ENCODE measurements around the gene FLT3LG.
"Not testable (repeated sequence)": the region's sequence is repeated elsewhere in the genome, so short reads cannot be mapped to it uniquely, and the experiment has no call there.

Gene FLT3LG

DNA sequence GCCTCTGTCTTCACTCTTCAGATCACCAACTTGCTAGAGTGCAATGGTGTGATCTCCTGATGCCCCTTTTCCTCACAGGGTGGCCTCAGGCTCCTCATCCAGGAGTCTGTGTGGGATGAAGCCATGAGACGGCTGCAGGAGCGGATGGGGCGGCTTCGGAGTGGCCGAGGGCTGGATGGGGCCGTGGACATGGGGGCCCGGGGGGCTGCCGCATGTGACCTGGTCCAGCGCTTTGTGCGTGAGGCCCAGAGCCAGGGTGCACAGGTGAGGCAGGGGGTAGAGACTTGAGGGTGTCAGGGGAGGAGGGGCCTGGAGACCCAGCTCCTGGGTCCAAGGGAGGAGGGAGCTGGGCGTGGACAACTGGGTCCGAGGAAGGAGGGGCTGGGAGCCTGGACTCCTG is 11.5 kb upstream of the FLT3LG start:
- H3K4me1 ChIP-seq (ENCODE audit: control insufficient read depth, insufficient read depth, low read length), result no peaks in the 10 kb centered on the region
- DNase-seq (ENCODE audit: low read depth, low spot score), result no peak
- no peaks in the 10 kb centered on the region for H3K27me3 ChIP-seq (ENCODE audit: control insufficient read depth, insufficient read depth, low read length)

DNA sequence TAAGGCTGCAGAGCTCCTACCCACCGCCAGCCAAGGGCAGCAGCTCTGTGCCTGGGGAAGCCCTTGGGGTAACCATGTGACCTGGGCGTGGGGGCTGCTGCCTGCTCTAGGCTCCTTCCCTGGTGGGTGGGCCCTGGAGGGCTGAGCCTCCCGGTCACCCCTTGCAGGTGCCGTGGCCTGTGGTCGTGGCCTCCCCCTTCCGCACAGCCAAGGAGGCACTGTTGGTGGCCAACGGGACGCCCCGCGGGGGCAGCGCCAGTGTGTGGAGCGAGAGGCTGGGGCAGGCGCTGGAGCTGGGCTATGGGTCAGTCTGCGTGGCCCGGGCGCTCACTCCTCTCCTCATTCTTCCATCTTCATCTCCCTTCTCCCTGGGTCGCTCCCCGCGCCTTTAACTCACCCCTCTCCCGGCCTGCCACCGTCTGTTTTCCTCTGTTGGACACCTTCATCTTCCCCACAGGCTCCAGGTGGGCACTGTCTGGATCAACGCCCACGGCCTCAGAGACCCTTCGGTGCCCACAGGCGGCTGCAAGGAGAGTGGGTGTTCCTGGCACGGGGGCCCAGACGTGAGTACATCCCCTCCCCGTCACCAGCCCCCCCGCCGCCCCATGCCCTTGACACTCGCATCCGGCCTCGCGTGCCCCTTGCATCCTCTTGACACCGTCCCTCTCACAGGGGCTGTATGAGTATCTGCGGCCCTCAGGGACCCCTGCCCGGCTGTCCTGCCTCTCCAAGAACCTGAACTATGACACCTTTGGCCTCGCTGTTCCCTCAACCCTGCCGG is 9.9 kb upstream of the FLT3LG start:
- H3K27me3 ChIP-seq (ENCODE audit: control insufficient read depth, insufficient read depth, low read length), result no peaks in the 10 kb centered on the region
- DNase-seq (ENCODE audit: low read depth, low spot score), result no peak
- H3K27ac ChIP-seq (ENCODE audit: low read length), result no peak overlapping the region
- WGBS (ENCODE audit: insufficient coverage, insufficient read length), result no CpG with 5 or more reads among the region's 39 CpGs
- no peak overlapping the region for H3K4me3 ChIP-seq (ENCODE audit: low read length)
- H3K4me1 ChIP-seq (ENCODE audit: control insufficient read depth, insufficient read depth, low read length), result no peaks in the 10 kb centered on the region
- H3K9me3 ChIP-seq (ENCODE audit: control insufficient read depth, insufficient read depth, low read length), result no peaks in the 10 kb centered on the region
- peaks cover 10% of the 10 kb centered on the region for H3K36me3 ChIP-seq (ENCODE audit: control insufficient read depth, insufficient read depth, low read length)

More for the DNA sequence above, 11.5 kb upstream of the FLT3LG start:
- Histone ChIP-seq H3K9me3 (ENCODE audit: control insufficient read depth, insufficient read depth, low read length) (no peaks in the 10 kb centered on the region), H3K27ac (ENCODE audit: low read length) (no peak overlapping the region), H3K4me3 (ENCODE audit: low read length) (no peak overlapping the region), H3K36me3 (ENCODE audit: control insufficient read depth, insufficient read depth, low read length) (peaks cover 10% of the 10 kb centered on the region)
- WGBS (ENCODE audit: insufficient coverage, insufficient read length), result no CpG with 5 or more reads among the region's 12 CpGs

DNA sequence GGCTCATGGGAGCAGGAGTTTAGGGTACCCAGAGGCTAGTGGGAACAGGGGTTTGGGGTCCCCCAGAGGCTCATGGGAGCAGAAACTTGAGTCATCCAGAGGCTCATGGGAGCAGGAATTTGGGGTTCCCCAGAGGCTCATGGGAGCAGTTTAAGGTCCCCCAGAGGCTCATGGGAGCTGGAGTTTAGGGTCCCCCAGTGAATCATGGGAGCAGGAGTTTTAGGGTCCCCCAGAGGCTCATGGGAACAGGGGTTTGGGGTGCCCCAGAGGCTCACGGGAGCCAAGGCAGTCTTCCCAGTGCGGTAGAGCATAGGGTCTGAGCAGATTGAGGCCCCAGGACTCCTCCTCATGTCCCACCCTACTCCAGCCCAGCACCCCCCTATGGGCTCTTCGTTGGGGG is 8.6 kb upstream of the FLT3LG start:
- DNase-seq (ENCODE audit: low read depth, low spot score), result no peak
- Histone ChIP-seq H3K4me1 (ENCODE audit: control insufficient read depth, insufficient read depth, low read length) (no peaks in the 10 kb centered on the region), H3K27ac (ENCODE audit: low read length) (no peak overlapping the region), H3K4me3 (ENCODE audit: low read length) (no peak overlapping the region; the same call in 1 of the 2 replicates), H3K9me3 (ENCODE audit: control insufficient read depth, insufficient read depth, low read length) (no peaks in the 10 kb centered on the region), H3K27me3 (ENCODE audit: control insufficient read depth, insufficient read depth, low read length) (no peaks in the 10 kb centered on the region), H3K36me3 (ENCODE audit: control insufficient read depth, insufficient read depth, low read length) (peaks cover 12% of the 10 kb centered on the region)
- WGBS (ENCODE audit: insufficient coverage, insufficient read length), result no CpG with 5 or more reads among the region's 3 CpGs

DNA sequence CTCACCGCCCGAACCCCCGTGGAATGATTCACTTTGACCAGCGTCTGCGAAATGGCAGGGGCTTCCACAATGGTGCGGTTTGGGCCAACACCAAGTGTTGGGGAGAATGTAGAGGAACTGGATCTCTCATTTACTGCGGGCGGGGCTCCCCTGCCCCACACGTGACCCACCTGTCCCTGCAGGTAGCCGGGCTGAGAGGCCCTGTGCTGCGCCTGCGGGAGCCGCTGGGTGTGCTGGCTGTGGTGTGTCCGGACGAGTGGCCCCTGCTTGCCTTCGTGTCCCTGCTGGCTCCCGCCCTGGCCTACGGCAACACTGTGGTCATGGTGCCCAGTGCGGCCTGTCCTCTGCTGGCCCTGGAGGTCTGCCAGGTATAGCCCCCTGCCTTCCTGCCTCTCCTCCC is 5.8 kb upstream of the FLT3LG start:
- no peaks in the 10 kb centered on the region for H3K9me3 ChIP-seq (ENCODE audit: control insufficient read depth, insufficient read depth, low read length)
- H3K4me1 ChIP-seq (ENCODE audit: control insufficient read depth, insufficient read depth, low read length), result no peaks in the 10 kb centered on the region
- peaks cover 12% of the 10 kb centered on the region for H3K36me3 ChIP-seq (ENCODE audit: control insufficient read depth, insufficient read depth, low read length)
- H3K4me3 ChIP-seq (ENCODE audit: low read length), result no peak overlapping the region
- no CpG with 5 or more reads among the region's 19 CpGs for WGBS (ENCODE audit: insufficient coverage, insufficient read length)
- no peak overlapping the region for H3K27ac ChIP-seq (ENCODE audit: low read length)
- H3K27me3 ChIP-seq (ENCODE audit: control insufficient read depth, insufficient read depth, low read length), result no peaks in the 10 kb centered on the region
- no peak for DNase-seq (ENCODE audit: low read depth, low spot score)

DNA sequence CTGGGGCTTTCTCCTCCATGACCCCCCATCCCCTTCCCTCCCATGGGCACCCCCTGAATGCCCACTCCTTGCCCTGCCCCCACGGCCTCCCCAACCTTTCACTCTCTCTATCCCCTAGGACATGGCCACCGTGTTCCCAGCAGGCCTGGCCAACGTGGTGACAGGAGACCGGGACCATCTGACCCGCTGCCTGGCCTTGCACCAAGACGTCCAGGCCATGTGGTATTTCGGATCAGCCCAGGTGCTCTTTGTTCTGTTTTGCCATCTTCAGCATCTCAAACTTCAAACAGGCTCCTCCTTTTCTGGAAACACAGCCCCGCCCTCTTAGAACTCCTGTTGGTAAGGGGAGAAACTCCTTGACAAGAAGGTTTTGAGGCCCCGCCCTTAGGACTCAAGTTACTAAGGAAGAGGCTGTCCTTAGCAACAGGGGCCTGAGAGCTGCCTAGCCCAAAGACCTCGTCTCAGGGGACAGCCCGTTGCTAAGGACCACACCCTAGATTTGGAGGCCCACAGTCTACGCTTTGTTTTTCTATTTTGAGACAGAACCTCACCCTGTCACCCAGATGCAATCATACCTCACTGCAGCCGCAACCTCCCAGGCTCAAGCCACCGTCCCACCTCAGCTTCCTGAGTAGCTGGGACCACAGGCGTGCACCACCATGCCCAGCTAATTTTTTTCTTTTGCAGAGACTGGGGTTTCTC is 5.1 kb upstream of the FLT3LG start:
- WGBS (ENCODE audit: insufficient coverage, insufficient read length), result no CpG with 5 or more reads among the region's 15 CpGs
- no peak overlapping the region for H3K27ac ChIP-seq (ENCODE audit: low read length)
- H3K9me3 ChIP-seq (ENCODE audit: control insufficient read depth, insufficient read depth, low read length), result no peaks in the 10 kb centered on the region
- no peaks in the 10 kb centered on the region for H3K4me1 ChIP-seq (ENCODE audit: control insufficient read depth, insufficient read depth, low read length)
- H3K36me3 ChIP-seq (ENCODE audit: control insufficient read depth, insufficient read depth, low read length), result peaks cover 11% of the 10 kb centered on the region
- peak; percentile 82 for DNase-seq (ENCODE audit: low read depth, low spot score)
- H3K27me3 ChIP-seq (ENCODE audit: control insufficient read depth, insufficient read depth, low read length), result no peaks in the 10 kb centered on the region
- no peak overlapping the region for H3K4me3 ChIP-seq (ENCODE audit: low read length)

DNA sequence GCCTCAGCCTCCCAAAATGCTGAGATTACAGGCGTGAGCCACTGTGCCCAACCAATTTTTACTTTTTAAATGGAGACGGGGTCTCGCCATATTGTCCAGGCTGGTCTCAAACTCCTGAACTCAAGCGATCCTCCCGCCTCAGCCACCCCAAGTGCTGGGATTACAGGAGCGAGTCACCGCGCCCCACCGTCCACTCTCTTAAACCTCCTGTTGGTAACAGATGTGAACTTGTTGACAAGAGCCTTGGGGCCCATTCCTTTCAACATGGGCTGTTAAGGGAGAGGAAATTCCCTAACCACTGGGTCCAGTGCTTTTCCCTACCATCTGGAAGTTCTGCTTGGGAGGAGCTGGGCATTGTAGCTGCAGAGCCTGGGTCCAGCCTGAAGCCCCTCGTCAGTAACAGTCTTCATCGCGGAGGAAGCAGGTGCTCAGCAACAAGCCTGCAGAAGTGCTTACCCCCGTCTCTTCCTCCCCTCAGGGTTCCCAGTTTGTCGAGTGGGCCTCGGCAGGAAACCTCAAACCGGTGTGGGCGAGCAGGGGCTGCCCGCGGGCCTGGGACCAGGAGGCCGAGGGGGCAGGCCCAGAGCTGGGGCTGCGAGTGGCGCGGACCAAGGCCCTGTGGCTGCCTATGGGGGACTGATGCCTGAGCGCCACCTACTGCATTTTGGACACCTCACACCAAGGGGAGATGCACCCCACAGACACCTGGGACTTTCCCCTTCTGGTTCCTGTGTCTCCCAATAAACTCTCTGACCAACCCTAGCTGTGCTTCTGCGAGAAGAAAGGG is 4.0 kb upstream of the FLT3LG start:
- WGBS (ENCODE audit: insufficient coverage, insufficient read length), result no CpG with 5 or more reads among the region's 25 CpGs
- H3K9me3 ChIP-seq (ENCODE audit: control insufficient read depth, insufficient read depth, low read length), result no peaks in the 10 kb centered on the region
- no peak overlapping the region for H3K27ac ChIP-seq (ENCODE audit: low read length)
- H3K27me3 ChIP-seq (ENCODE audit: control insufficient read depth, insufficient read depth, low read length), result no peaks in the 10 kb centered on the region
- H3K36me3 ChIP-seq (ENCODE audit: control insufficient read depth, insufficient read depth, low read length), result peaks cover 10% of the 10 kb centered on the region
- no peaks in the 10 kb centered on the region for H3K4me1 ChIP-seq (ENCODE audit: control insufficient read depth, insufficient read depth, low read length)
- no peak for DNase-seq (ENCODE audit: low read depth, low spot score)
- no peak overlapping the region for H3K4me3 ChIP-seq (ENCODE audit: low read length)

DNA sequence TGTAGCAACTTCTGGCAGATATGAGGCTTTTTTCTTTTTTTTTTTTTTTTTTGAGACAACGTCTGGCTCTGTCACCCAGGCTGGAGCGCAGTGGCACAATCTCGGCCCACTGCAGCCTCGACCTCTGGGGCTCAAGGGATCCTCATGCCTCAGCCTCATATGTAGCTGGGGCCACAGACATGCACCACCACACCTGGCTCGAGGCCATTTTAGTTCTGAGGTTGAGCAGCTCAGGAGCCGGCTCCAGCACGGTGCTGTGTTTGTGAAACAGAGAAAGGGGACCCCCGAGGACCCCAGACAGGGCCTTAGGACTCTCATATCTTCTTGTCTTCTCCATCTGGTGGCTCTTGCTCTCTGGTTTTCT is 3.4 kb upstream of the FLT3LG start:
- Histone ChIP-seq H3K36me3 (ENCODE audit: control insufficient read depth, insufficient read depth, low read length) (peaks cover 8% of the 10 kb centered on the region), H3K9me3 (ENCODE audit: control insufficient read depth, insufficient read depth, low read length) (no peaks in the 10 kb centered on the region), H3K27ac (ENCODE audit: low read length) (no peak overlapping the region), H3K27me3 (ENCODE audit: control insufficient read depth, insufficient read depth, low read length) (no peaks in the 10 kb centered on the region), H3K4me3 (ENCODE audit: low read length) (no peak overlapping the region), H3K4me1 (ENCODE audit: control insufficient read depth, insufficient read depth, low read length) (no peaks in the 10 kb centered on the region)
- no CpG with 5 or more reads among the region's 8 CpGs for WGBS (ENCODE audit: insufficient coverage, insufficient read length)
- no peak for DNase-seq (ENCODE audit: low read depth, low spot score)

DNA sequence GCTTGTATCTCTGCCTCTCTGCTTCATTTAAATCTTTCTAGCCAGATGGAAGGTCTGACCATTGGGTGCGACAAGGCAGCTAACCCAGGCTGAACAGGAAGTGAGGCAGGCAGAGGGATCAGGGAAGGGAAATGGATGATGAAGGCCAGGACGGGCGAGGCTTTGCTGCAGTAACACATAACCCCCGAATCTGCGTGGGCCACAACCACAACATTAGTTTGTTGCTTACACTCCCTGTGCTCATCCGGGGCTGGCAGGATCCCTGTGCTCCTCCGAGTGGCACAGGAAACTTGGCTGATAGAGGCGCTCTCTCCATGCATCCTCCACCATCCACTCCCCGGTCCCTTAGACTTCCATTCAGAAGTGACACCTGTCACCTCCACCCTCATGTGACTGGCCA is 1.1 kb upstream of the FLT3LG start:
- H3K36me3 ChIP-seq (ENCODE audit: control insufficient read depth, insufficient read depth, low read length), result peaks cover 2% of the 10 kb centered on the region; the same call in 1 of the 2 replicates
- DNase-seq (ENCODE audit: low read depth, low spot score), result no peak
- no peaks in the 10 kb centered on the region for H3K27me3 ChIP-seq (ENCODE audit: control insufficient read depth, insufficient read depth, low read length)
- H3K27ac ChIP-seq (ENCODE audit: low read length), result no peak overlapping the region
- H3K4me1 ChIP-seq (ENCODE audit: control insufficient read depth, insufficient read depth, low read length), result 0 out of 2 replicates have a peak, but pooled peaks cover 2% of the 10 kb centered on the region
- H3K9me3 ChIP-seq (ENCODE audit: control insufficient read depth, insufficient read depth, low read length), result no peaks in the 10 kb centered on the region
- no CpG with 5 or more reads among the region's 9 CpGs for WGBS (ENCODE audit: insufficient coverage, insufficient read length)
- no peak overlapping the region for H3K4me3 ChIP-seq (ENCODE audit: low read length)

DNA sequence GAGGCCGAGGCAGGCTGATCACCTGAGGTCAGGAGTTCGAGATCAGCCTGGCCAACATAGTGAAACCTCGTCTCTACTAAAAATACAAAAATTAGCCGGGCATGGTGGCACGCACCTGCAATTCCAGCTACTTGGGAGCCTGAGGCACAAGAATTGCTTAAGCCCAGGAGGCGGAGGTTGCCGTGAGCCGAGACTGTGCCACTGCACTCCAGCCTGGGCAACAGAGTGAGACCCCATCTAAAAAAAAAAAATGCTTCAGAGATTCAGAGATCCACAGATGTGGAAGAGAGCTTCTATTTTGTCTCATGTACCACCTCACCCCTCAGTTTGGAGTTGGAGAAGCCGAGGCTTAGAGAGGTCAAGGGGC is 531 bp upstream of the FLT3LG start:
- H3K9me3 ChIP-seq (ENCODE audit: control insufficient read depth, insufficient read depth, low read length); DNase-seq (ENCODE audit: low read depth, low spot score); H3K27ac ChIP-seq (ENCODE audit: low read length); H3K36me3 ChIP-seq (ENCODE audit: control insufficient read depth, insufficient read depth, low read length); H3K4me1 ChIP-seq (ENCODE audit: control insufficient read depth, insufficient read depth, low read length); H3K27me3 ChIP-seq (ENCODE audit: control insufficient read depth, insufficient read depth, low read length): not testable (repeated sequence)
- H3K4me3 ChIP-seq (ENCODE audit: low read length), result 0 out of 2 replicates have a peak overlapping the region, but pooled peaks have one; percentile 7
- no CpG with 5 or more reads among the region's 9 CpGs for WGBS (ENCODE audit: insufficient coverage, insufficient read length)

DNA sequence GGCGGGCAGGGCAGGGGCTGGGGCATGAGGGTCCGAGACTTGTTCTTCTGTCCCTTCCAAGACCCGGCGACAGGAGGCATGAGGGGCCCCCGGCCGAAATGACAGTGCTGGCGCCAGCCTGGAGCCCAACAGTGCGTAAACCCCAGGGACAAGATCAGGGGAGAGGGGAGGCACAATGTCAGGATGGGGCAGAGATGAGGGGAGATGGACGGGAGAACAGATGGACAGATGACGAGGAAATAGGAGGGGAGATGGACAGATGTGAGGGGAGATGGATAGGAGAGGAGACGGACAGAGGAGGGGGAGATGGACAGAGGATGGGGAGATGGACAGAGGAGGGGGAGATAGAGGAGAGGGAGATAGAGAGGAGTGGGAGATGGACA is 518 bp downstream of the FLT3LG start:
- DNase-seq (ENCODE audit: low read depth, low spot score), result no peak
- H3K4me3 ChIP-seq (ENCODE audit: low read length), result no peak overlapping the region

More for the DNA sequence above, 518 bp downstream of the FLT3LG start:
- H3K27me3 ChIP-seq (ENCODE audit: control insufficient read depth, insufficient read depth, low read length), result no peaks in the 10 kb centered on the region
- WGBS (ENCODE audit: insufficient coverage, insufficient read length), result no CpG with 5 or more reads among the region's 11 CpGs
- 0 out of 2 replicates have a peak, but pooled peaks cover 2% of the 10 kb centered on the region for H3K36me3 ChIP-seq (ENCODE audit: control insufficient read depth, insufficient read depth, low read length)
- H3K27ac ChIP-seq (ENCODE audit: low read length), result no peak overlapping the region
- no peaks in the 10 kb centered on the region for H3K9me3 ChIP-seq (ENCODE audit: control insufficient read depth, insufficient read depth, low read length)
- 0 out of 2 replicates have a peak, but pooled peaks cover 2% of the 10 kb centered on the region for H3K4me1 ChIP-seq (ENCODE audit: control insufficient read depth, insufficient read depth, low read length)

Data from iPS DF 6.9 (cell line).